ENCODE measurements around the gene SLC44A4. TPM values are rescaled to one million over a fixed set of nuclear protein-coding genes. Genes with fewer than 3 reads are reported as not detected.

SLC44A4 gene
- total and polyA plus RNA-seq, 7 donors, result 0.03 to 0.24 (median 0.14) TPM; not detected in 2

GRCh38 chr6:31899215-31899614, 20.4 kb upstream of the SLC44A4 start:
- Histone ChIP-seq H3K4me1 (peaks cover 19% of the 10 kb centered on the region), H3K4me3 (peak overlapping the region; percentile 77), H3K27me3 (ENCODE audit: insufficient read depth in 3 of 3, low read length in 2 of 3) (no peaks in the 10 kb centered on the region), H3K9me3 (no peaks in the 10 kb centered on the region), H3K36me3 (ENCODE audit: insufficient read depth in 1 of 2, low read depth in 1 of 2) (peaks cover 0 to 19% of the 10 kb centered on the region in 2 donors), H3K27ac (no peak overlapping the region)
- no peak for TF ChIP-seq CTCF (IDR thresholded peaks at IDR 0.05)
- DNase-seq, result no peak
- intact Hi-C loops (cut with DNase I), result loop anchor here in 1 of 2 donors (10.0 kb wide), 1 partner anchor 354 kb away; the partner anchor contains the start of genes ATP6V1G2, DDX39B and NFKBIL1
- WGBS, 3 donors, result 74 to 79% (median 75%) methylated on average over 5 of the region's 5 CpGs
- ATAC-seq, result no peak

- Histone ChIP-seq H3K4me1 (peaks cover 19% of the 10 kb centered on the region), H3K4me3 (peak overlapping the region; percentile 77), H3K36me3 (ENCODE audit: insufficient read depth in 1 of 2, low read depth in 1 of 2) (peaks cover 0 to 26% of the 10 kb centered on the region in 2 donors), H3K27me3 (ENCODE audit: insufficient read depth in 3 of 3, low read length in 2 of 3) (no peaks in the 10 kb centered on the region), H3K27ac (peak overlapping the region; percentile 85), H3K9me3 (no peaks in the 10 kb centered on the region)
- WGBS, 3 donors, result 14 to 18% (median 15%) methylated on average over 8 of the region's 8 CpGs
- ATAC-seq, result peak in 3 of 4 donors; percentile 34 to 69 (median 47)
- intact Hi-C loops (cut with DNase I), result loop anchor here in 1 of 2 donors (10.0 kb wide), 1 partner anchor 354 kb away; the partner anchor contains the start of genes ATP6V1G2, DDX39B and NFKBIL1
- TF ChIP-seq CTCF (IDR thresholded peaks at IDR 0.05), result no peak
- DNase-seq, result no peak
Measured at GRCh38 chr6:31898383-31899011, 19.7 kb upstream of the SLC44A4 start.

GRCh38 chr6:31897612-31898382, 19.0 kb upstream of the SLC44A4 start, which contains the start of gene EHMT2:
Gene EHMT2, minus strand, starts transcription at chr6:31897698. Its CDS starts 21 bp downstream, at chr6:31897677.
- Histone ChIP-seq H3K36me3 (ENCODE audit: insufficient read depth in 1 of 2, low read depth in 1 of 2) (peaks cover 0 to 33% of the 10 kb centered on the region in 2 donors), H3K27me3 (ENCODE audit: insufficient read depth in 3 of 3, low read length in 2 of 3) (no peaks in the 10 kb centered on the region), H3K4me3 (peak within 1 kb of the TSS; percentile 77), H3K4me1 (peaks cover 16% of the 10 kb centered on the region), H3K9me3 (no peaks in the 10 kb centered on the region), H3K27ac (peak within 1 kb of the TSS; percentile 85)
- WGBS, 3 donors, result 0 to 1% (median 0%) methylated on average over 41 to 49 of the region's 49 CpGs
- peak; percentile 72 to 84 (median 73) for ATAC-seq
- intact Hi-C loops (cut with DNase I), result loop anchor here in 1 of 2 donors (2.0 to 10.0 kb wide), 2 partner anchors 63 to 353 kb away; partner anchors contain the start of genes ATP6V1G2, DDX39B and NFKBIL1
- peak; percentile 6 for TF ChIP-seq CTCF (IDR thresholded peaks at IDR 0.05)
- peak; percentile 85 to 93 for DNase-seq

- intact Hi-C loops (cut with DNase I), result loop anchor here in 1 of 2 donors (2.0 to 10.0 kb wide), 2 partner anchors 62 to 352 kb away; partner anchors contain the start of genes ATP6V1G2, DDX39B and NFKBIL1
- Histone ChIP-seq H3K36me3 (ENCODE audit: insufficient read depth in 1 of 2, low read depth in 1 of 2) (peaks cover 0 to 41% of the 10 kb centered on the region in 2 donors), H3K4me1 (peaks cover 15% of the 10 kb centered on the region), H3K4me3 (peak overlapping the region; percentile 77), H3K9me3 (no peaks in the 10 kb centered on the region), H3K27me3 (ENCODE audit: insufficient read depth in 3 of 3, low read length in 2 of 3) (no peaks in the 10 kb centered on the region), H3K27ac (peak overlapping the region; percentile 85)
- no peak for ATAC-seq
- no peak for DNase-seq
- no peak for TF ChIP-seq CTCF (IDR thresholded peaks at IDR 0.05)
- 1 to 10% (median 6%) methylated on average over 7 to 62 of the region's 62 CpGs for WGBS, 3 donors
Measured at GRCh38 chr6:31896856-31897611, 18.2 kb upstream of the SLC44A4 start.

Data from psoas muscle (tissue), 8 donors.